ENCODE results near the gene DDX54.

DDX54 gene

DNA sequence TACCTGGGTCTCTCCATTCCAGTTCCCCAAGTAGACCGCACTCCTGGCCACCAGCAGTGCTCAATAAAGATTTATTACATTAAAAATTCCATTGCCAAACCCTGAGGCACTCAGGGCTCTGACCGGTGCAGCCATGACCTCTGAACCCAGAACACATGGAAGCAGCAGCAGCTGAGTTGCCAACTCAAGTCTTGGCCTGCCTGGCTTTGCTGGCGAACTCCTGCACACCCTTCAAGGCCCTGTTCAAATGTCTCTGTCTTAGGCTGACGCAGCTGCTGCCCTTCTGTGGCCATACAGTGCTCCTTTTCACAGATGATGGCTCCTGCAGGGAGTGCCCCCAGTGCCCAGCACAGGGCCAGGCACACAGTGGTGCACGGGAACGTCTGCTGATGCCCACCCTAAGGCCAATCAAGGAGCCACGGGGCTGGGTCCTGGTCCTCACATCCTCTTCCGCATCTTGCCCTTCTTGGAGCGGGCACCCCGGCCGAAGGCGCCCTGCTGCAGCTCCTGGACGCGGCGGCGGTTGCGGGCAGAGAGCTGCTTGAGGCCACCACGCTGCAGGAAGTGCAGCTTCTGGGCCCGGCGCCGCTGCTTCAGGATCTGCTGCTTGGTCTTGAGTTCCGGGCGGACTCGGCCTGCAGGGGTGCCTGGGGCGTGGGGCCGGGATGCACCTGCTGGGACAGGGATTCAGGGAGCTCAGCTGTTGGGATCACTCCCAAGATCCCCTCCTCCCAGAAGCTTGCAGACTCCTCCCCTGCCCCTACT lies 26.7 kb downstream of the DDX54 start:
- no peak for DNase-seq (ENCODE audit: low spot score)
- in situ Hi-C loops (cut with MboI; ENCODE audit: low sequenced_read_pairs, unreplicated experiment), result loop anchor here (10.0 kb wide), 1 partner anchor 114 kb away; no protein-coding TSS in a partner anchor
- TF ChIP-seq CTCF (IDR thresholded peaks at IDR 0.05; ENCODE audit: borderline replicate concordance, control extremely low read depth, extremely low read depth, insufficient read depth, missing control alignments), result no peak

- TF ChIP-seq CTCF (IDR thresholded peaks at IDR 0.05; ENCODE audit: borderline replicate concordance, control extremely low read depth, extremely low read depth, insufficient read depth, missing control alignments), result no peak
- no peak for DNase-seq (ENCODE audit: low spot score)
- in situ Hi-C loops (cut with MboI; ENCODE audit: low sequenced_read_pairs, unreplicated experiment), result loop anchor here (10.0 kb wide), 1 partner anchor 113 kb away; no protein-coding TSS in a partner anchor
Measured at GRCh38 chr12:113157218-113157859, 27.9 kb downstream of the DDX54 start.

GRCh38 chr12:113155646-113156045 lies 29.6 kb downstream of the DDX54 start:
- TF ChIP-seq CTCF (IDR thresholded peaks at IDR 0.05; ENCODE audit: borderline replicate concordance, control extremely low read depth, extremely low read depth, insufficient read depth, missing control alignments), result no peak

GRCh38 chr12:113155060-113155459 lies 30.2 kb downstream of the DDX54 start:
- no peak for DNase-seq (ENCODE audit: low spot score)
- no peak for TF ChIP-seq CTCF (IDR thresholded peaks at IDR 0.05; ENCODE audit: borderline replicate concordance, control extremely low read depth, extremely low read depth, insufficient read depth, missing control alignments)
- in situ Hi-C loops (cut with MboI; ENCODE audit: low sequenced_read_pairs, unreplicated experiment), result loop anchor here (10.0 kb wide), 1 partner anchor 110 kb away; no protein-coding TSS in a partner anchor

More at GRCh38 chr12:113155646-113156045, 29.6 kb downstream of the DDX54 start:
- DNase-seq (ENCODE audit: low spot score), result no peak
- in situ Hi-C loops (cut with MboI; ENCODE audit: low sequenced_read_pairs, unreplicated experiment), result loop anchor here (10.0 kb wide), 1 partner anchor 111 kb away; no protein-coding TSS in a partner anchor

- TF ChIP-seq CTCF (IDR thresholded peaks at IDR 0.05; ENCODE audit: borderline replicate concordance, control extremely low read depth, extremely low read depth, insufficient read depth, missing control alignments), result no peak
- no peak for DNase-seq (ENCODE audit: low spot score)
- in situ Hi-C loops (cut with MboI; ENCODE audit: low sequenced_read_pairs, unreplicated experiment), result loop anchor here (10.0 kb wide), 1 partner anchor 110 kb away; no protein-coding TSS in a partner anchor
Measured at GRCh38 chr12:113154351-113154973, 30.8 kb downstream of the DDX54 start.
